ENCODE data around the gene FLII. TPM values are rescaled to one million over a fixed set of nuclear protein-coding genes. Genes with fewer than 3 reads are reported as not detected.
"Not testable (repeated sequence)": the region's sequence is repeated elsewhere in the genome, so short reads cannot be mapped to it uniquely, and the experiment has no call there.

FLII gene
- total RNA-seq, result 425 and 531 TPM in 2 replicates

- DNase-seq (ENCODE audit: low read depth), result no peak
These were observed at the start of gene FLII for GRCh38 chr17:18258356-18259038. Gene FLII, minus strand, starts transcription at chr17:18258738. Its CDS starts 48 bp downstream, at chr17:18258690.

GRCh38 chr17:18303206-18303605, 44.7 kb upstream of the FLII start:
- not testable (repeated sequence) for H3K4me3 ChIP-seq (ENCODE audit: low read depth, low read length); DNase-seq (ENCODE audit: low read depth)

More at GRCh38 chr17:18258356-18259038, at the start of gene FLII:
- no peak for TF ChIP-seq CTCF (conservative IDR thresholded peaks at IDR 0.05; ENCODE audit: low read depth, low read length)
- peak within 1 kb of the TSS; percentile 96 for H3K4me3 ChIP-seq (ENCODE audit: low read depth, low read length)

GRCh38 chr17:18300725-18301480, 42.4 kb upstream of the FLII start:
- TF ChIP-seq CTCF (conservative IDR thresholded peaks at IDR 0.05; ENCODE audit: low read depth, low read length), result no peak
- DNase-seq (ENCODE audit: low read depth), result no peak
- no peak overlapping the region for H3K4me3 ChIP-seq (ENCODE audit: low read depth, low read length)

- H3K4me3 ChIP-seq (ENCODE audit: low read depth, low read length); DNase-seq (ENCODE audit: low read depth): not testable (repeated sequence)
These were observed 39.5 kb upstream of the FLII start for GRCh38 chr17:18298061-18298460.

GRCh38 chr17:18291718-18292540, 33.4 kb upstream of the FLII start:
- TF ChIP-seq CTCF (conservative IDR thresholded peaks at IDR 0.05; ENCODE audit: low read depth, low read length), result no peak
- DNase-seq (ENCODE audit: low read depth), result no peak
- no peak overlapping the region for H3K4me3 ChIP-seq (ENCODE audit: low read depth, low read length)

- DNase-seq (ENCODE audit: low read depth), result no peak
- no peak overlapping the region for H3K4me3 ChIP-seq (ENCODE audit: low read depth, low read length)
- TF ChIP-seq CTCF (conservative IDR thresholded peaks at IDR 0.05; ENCODE audit: low read depth, low read length), result no peak
These were observed 26.8 kb upstream of the FLII start for GRCh38 chr17:18285296-18285695.

GRCh38 chr17:18281788-18282187, 23.2 kb upstream of the FLII start:
- no peak for DNase-seq (ENCODE audit: low read depth)
- no peak for TF ChIP-seq CTCF (conservative IDR thresholded peaks at IDR 0.05; ENCODE audit: low read depth, low read length)

More at GRCh38 chr17:18281788-18282187, 23.2 kb upstream of the FLII start:
- no peak overlapping the region for H3K4me3 ChIP-seq (ENCODE audit: low read depth, low read length)

Data from epithelial cell of proximal tubule (primary cell).